ENCODE results near the gene RRP1. TPM values are rescaled to one million over a fixed set of nuclear protein-coding genes. Genes with fewer than 3 reads are reported as not detected.

RRP1 gene
- total RNA-seq, 2 donors from 2014 or later: 14.5 to 25.7 TPM

DNA sequence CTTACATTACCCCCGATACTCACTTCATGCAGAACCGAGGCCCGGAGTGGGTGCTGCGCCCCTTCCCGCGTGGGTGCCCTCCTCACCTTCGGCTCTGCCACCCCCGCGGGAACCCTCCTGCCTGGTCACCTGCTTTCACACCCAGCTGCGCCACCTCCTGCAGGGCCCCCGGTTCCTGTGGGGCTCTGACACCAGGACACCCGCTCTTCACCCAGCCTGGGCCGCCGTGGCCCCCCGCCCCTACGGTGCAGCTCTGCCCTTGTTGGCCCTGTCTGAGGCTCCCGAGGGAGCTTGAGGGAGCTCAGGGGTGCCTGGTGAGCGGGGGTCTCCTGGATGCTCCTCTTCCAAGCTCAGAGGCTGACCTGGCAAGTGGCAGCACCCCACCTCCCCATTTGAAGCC is 19.0 kb downstream of the RRP1 start:
- H3K27ac ChIP-seq: no peak overlapping the region
- H3K27me3 ChIP-seq: no peaks in the 10 kb centered on the region
- H3K9me3 ChIP-seq: no peaks in the 10 kb centered on the region
- intact Hi-C loops (cut with DNase I): loop anchor here (5.0 kb wide), 1 partner anchor 129 kb away; no protein-coding TSS in a partner anchor
- H3K4me3 ChIP-seq: no peak overlapping the region
- H3K36me3 ChIP-seq: no peaks in the 10 kb centered on the region
- DNase-seq: no peak
- H3K9ac ChIP-seq (ENCODE audit: low read depth in 2 of 2, low read length in 2 of 2): no peak overlapping the region
- peaks cover 6% of the 10 kb centered on the region for H3K4me1 ChIP-seq
- no peak for TF ChIP-seq CTCF (IDR thresholded peaks at IDR 0.05)

GRCh38 chr21:43808832-43809251 is 19.5 kb downstream of the RRP1 start:
- Histone ChIP-seq H3K36me3 (no peaks in the 10 kb centered on the region), H3K27ac (no peak overlapping the region), H3K4me1 (peaks cover 6% of the 10 kb centered on the region), H3K9me3 (no peaks in the 10 kb centered on the region), H3K4me3 (no peak overlapping the region), H3K27me3 (no peaks in the 10 kb centered on the region), H3K9ac (ENCODE audit: low read depth in 2 of 2, low read length in 2 of 2) (no peak overlapping the region)
- intact Hi-C loops (cut with DNase I): loop anchor here (5.0 kb wide), 1 partner anchor 128 kb away; no protein-coding TSS in a partner anchor
- DNase-seq: no peak
- TF ChIP-seq CTCF (IDR thresholded peaks at IDR 0.05): no peak

- Histone ChIP-seq H3K4me1 (peaks cover 6% of the 10 kb centered on the region), H3K27me3 (no peaks in the 10 kb centered on the region), H3K27ac (no peak overlapping the region), H3K9ac (ENCODE audit: low read depth in 2 of 2, low read length in 2 of 2) (no peak overlapping the region), H3K9me3 (no peaks in the 10 kb centered on the region), H3K36me3 (no peaks in the 10 kb centered on the region), H3K4me3 (no peak overlapping the region)
- no peak for DNase-seq
- no peak for TF ChIP-seq CTCF (IDR thresholded peaks at IDR 0.05)
- intact Hi-C loops (cut with DNase I): loop anchor here (5.0 kb wide), 1 partner anchor 128 kb away; no protein-coding TSS in a partner anchor
Observed at GRCh38 chr21:43809346-43809799, 20.0 kb downstream of the RRP1 start.

DNA sequence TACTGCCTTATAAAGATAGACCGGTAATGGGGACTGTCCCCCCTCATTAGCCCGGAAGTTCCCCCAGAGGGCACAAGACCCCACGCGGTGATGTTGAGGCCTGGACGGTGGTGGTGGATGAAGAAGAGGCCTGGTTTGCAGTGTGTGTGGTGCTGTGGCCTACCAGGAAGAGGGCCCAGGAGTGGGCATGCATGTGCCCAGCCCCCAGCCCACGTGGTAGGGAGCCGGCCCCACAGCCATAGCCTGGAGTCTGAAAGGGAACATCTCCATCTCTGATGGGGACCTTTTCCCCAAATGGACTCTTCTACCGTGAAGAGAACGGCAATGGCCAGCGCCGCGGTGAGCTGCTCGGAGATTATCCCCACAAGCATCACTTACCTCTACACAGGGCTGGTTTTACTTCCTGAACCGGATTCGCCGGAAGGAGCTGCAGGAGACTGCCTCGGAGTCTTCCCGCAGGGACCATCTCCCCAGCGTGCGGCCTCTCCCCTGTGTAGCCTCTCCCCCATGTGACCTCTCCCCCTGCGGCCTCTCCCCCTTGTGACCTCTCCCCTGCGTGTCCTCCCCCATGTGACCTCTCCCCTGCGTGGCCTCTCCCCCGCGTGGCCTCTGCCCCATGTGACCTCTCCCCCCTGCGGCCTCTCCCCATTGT is 20.6 kb downstream of the RRP1 start:
- intact Hi-C loops (cut with DNase I): loop anchor here (1.0 to 5.0 kb wide), 3 partner anchors 52 to 165 kb away; no protein-coding TSS in a partner anchor
- H3K9ac ChIP-seq (ENCODE audit: low read depth in 2 of 2, low read length in 2 of 2): no peak overlapping the region
- no peak overlapping the region for H3K27ac ChIP-seq

More for the DNA sequence above, 20.6 kb downstream of the RRP1 start:
- no peak for TF ChIP-seq CTCF (IDR thresholded peaks at IDR 0.05)
- no peaks in the 10 kb centered on the region for H3K36me3 ChIP-seq
- H3K4me1 ChIP-seq: peaks cover 6% of the 10 kb centered on the region
- H3K4me3 ChIP-seq: no peak overlapping the region
- no peaks in the 10 kb centered on the region for H3K9me3 ChIP-seq
- H3K27me3 ChIP-seq: no peaks in the 10 kb centered on the region
- no peak for DNase-seq

All from colonic mucosa (tissue), 4 donors.